H9 (cell line): ENCODE data around the gene INTS6. TPM values are rescaled to one million over a fixed set of nuclear protein-coding genes. Genes with fewer than 3 reads are reported as not detected.

ENCODE experiments used
- DNase-seq: peaks from one replicate; pipeline ENCODE4 v3.0.0-alpha.2; 2017
- H2AFZ ChIP-seq: one replicate; pipeline ENCODE4 v1.6.1; 2013; ENCODE audit warnings: mild to moderate bottlenecking, low read length, control low read depth, moderate library complexity
- H2AK5ac ChIP-seq: 2 replicates; pipeline ENCODE4 v1.6.1; 2013; ENCODE audit warnings: low read length, control low read depth, mixed read lengths; ENCODE audit not compliant: insufficient read length
- H2BK120ac ChIP-seq: one replicate; pipeline ENCODE4 v1.6.1; 2013; ENCODE audit warnings: low read depth, mild to moderate bottlenecking, low read length, control low read depth, inconsistent platforms; ENCODE audit not compliant: poor library complexity, severe bottlenecking
- H2BK12ac ChIP-seq: 2 replicates; pipeline ENCODE4 v1.6.1; 2013; ENCODE audit warnings: low read length, control low read depth, mixed read lengths, low read depth; ENCODE audit not compliant: insufficient read length
- H2BK15ac ChIP-seq: 2 replicates; pipeline ENCODE4 v1.6.1; 2013; ENCODE audit warnings: low read depth, low read length, control low read depth
- H2BK20ac ChIP-seq: one replicate; pipeline ENCODE4 v1.6.1; 2013; ENCODE audit warnings: low read depth, mild to moderate bottlenecking, low read length, control low read depth, inconsistent platforms; ENCODE audit not compliant: poor library complexity, severe bottlenecking
- H2BK5ac ChIP-seq: 2 replicates; pipeline ENCODE4 v1.6.1; 2013; ENCODE audit warnings: low read length, control low read depth, mixed read lengths; ENCODE audit not compliant: insufficient read length
- H3K14ac ChIP-seq: 2 replicates; pipeline ENCODE4 v1.6.1; 2013; ENCODE audit warnings: low read length, control low read depth; ENCODE audit not compliant: insufficient read depth
- H3K18ac ChIP-seq: 2 replicates; pipeline ENCODE4 v1.6.1; 2013; ENCODE audit warnings: low read depth, mild to moderate bottlenecking, mixed read lengths, low read length, control low read depth; ENCODE audit not compliant: insufficient read length
- H3K23ac ChIP-seq: 2 replicates; pipeline ENCODE4 v1.6.1; 2013; ENCODE audit warnings: low read length, control low read depth, mixed read lengths, low read depth; ENCODE audit not compliant: insufficient read length
- H3K23me2 ChIP-seq: 2 replicates; pipeline ENCODE4 v1.6.1; 2013; ENCODE audit warnings: low read depth, mild to moderate bottlenecking, mixed read lengths, low read length, control low read depth; ENCODE audit not compliant: insufficient read length, poor library complexity, severe bottlenecking
- H3K27ac ChIP-seq: 2 replicates; pipeline ENCODE4 v1.5.1; 2013; ENCODE audit warnings: low read length, control low read depth, mixed read lengths, low read depth; ENCODE audit not compliant: insufficient read length
- H3K27me3 ChIP-seq: 2 replicates; pipeline ENCODE4 v1.6.1; 2013; ENCODE audit warnings: low read length, control low read depth, inconsistent platforms; ENCODE audit not compliant: insufficient read depth
- H3K4ac ChIP-seq: 2 replicates; pipeline ENCODE4 v1.6.1; 2013; ENCODE audit warnings: low read depth, mild to moderate bottlenecking, control low read depth, inconsistent platforms, low read length, moderate library complexity
- H3K4me1 ChIP-seq: 2 replicates; pipeline ENCODE4 v1.6.1; 2013; ENCODE audit warnings: low read length, control low read depth, inconsistent platforms; ENCODE audit not compliant: insufficient read depth
- H3K4me2 ChIP-seq: 2 replicates; pipeline ENCODE4 v1.6.1; 2013; ENCODE audit warnings: low read length, control low read depth, mixed read lengths; ENCODE audit not compliant: insufficient read length, insufficient read depth
- H3K56ac ChIP-seq: 2 replicates; pipeline ENCODE4 v1.6.1; 2013; ENCODE audit warnings: low read depth, mild to moderate bottlenecking, mixed read lengths, low read length, control low read depth; ENCODE audit not compliant: insufficient read length
- H3K79me1 ChIP-seq: 2 replicates; pipeline ENCODE4 v1.6.1; 2013; ENCODE audit warnings: low read depth, mild to moderate bottlenecking, moderate library complexity, low read length, control low read depth, inconsistent platforms; ENCODE audit not compliant: insufficient read depth, poor library complexity, severe bottlenecking
- H3K79me2 ChIP-seq: 2 replicates; pipeline ENCODE4 v1.6.1; 2013; ENCODE audit warnings: low read length, control low read depth, inconsistent platforms; ENCODE audit not compliant: insufficient read depth
- H3K9ac ChIP-seq: 2 replicates; pipeline ENCODE4 v1.6.1; 2013; ENCODE audit warnings: low read length, control low read depth, mixed read lengths; ENCODE audit not compliant: insufficient read length; ENCODE audit errors: extremely low read depth
- H3K9me3 ChIP-seq: one replicate; pipeline ENCODE4 v1.6.1; 2013; ENCODE audit warnings: low read depth, low read length, inconsistent platforms; ENCODE audit not compliant: control insufficient read depth
- H3T11ph ChIP-seq: one replicate; pipeline ENCODE4 v1.6.1; 2013; ENCODE audit warnings: mild to moderate bottlenecking, low read length, control low read depth, inconsistent platforms
- H4K20me1 ChIP-seq: one replicate; pipeline ENCODE4 v1.6.1; 2013; ENCODE audit not compliant: control insufficient read depth, insufficient read length, insufficient read depth
- H4K5ac ChIP-seq: 2 replicates; pipeline ENCODE4 v1.6.1; 2013; ENCODE audit warnings: low read depth, mild to moderate bottlenecking, mixed read lengths, low read length, control low read depth; ENCODE audit not compliant: insufficient read length
- H4K8ac ChIP-seq: replicated peaks from 2 replicates; pipeline ENCODE4 v1.6.1; 2013; ENCODE audit warnings: low read length, control low read depth, mixed read lengths, low read depth; ENCODE audit not compliant: insufficient read length
- H4K91ac ChIP-seq: 2 replicates; pipeline ENCODE4 v1.6.1; 2013; ENCODE audit warnings: low read depth, mild to moderate bottlenecking, moderate library complexity, mixed read lengths, low read length, control low read depth; ENCODE audit not compliant: insufficient read length
- H3K27ac Mint-ChIP-seq, 3 experiments: 2 replicates in 2 of 3; 3 replicates in 1 of 3; pipeline ENCODE4 v1.8.0; 2020 to 2021; ENCODE audit warnings: mixed read lengths in 3 of 3, mild to moderate bottlenecking in 1 of 3, moderate library complexity in 1 of 3
- H3K27me3 Mint-ChIP-seq: 2 replicates; pipeline ENCODE4 v1.8.0; 2021; ENCODE audit warnings: low read depth, mild to moderate bottlenecking, moderate library complexity, mixed read lengths
- H3K36me3 Mint-ChIP-seq, 3 experiments: 2 replicates in 2 of 3; 3 replicates in 1 of 3; pipeline ENCODE4 v1.8.0; 2020 to 2021; ENCODE audit warnings: low read depth in 3 of 3, mixed read lengths in 3 of 3; ENCODE audit not compliant: insufficient read depth in 1 of 3
- H3K4me1 Mint-ChIP-seq, 2 experiments: 2 replicates each; pipeline ENCODE4 v1.8.0; 2020; ENCODE audit warnings: mixed read lengths in 2 of 2
- H3K4me3 Mint-ChIP-seq, 2 experiments: 2 replicates in 1 of 2; 3 replicates in 1 of 2; pipeline ENCODE4 v1.8.0; 2020 to 2021; ENCODE audit warnings: mild to moderate bottlenecking in 2 of 2, mixed read lengths in 2 of 2, moderate library complexity in 1 of 2
- H3K9me3 Mint-ChIP-seq, 2 experiments: 2 replicates in 1 of 2; 3 replicates in 1 of 2; pipeline ENCODE4 v1.8.0; 2020; ENCODE audit warnings: mild to moderate bottlenecking in 2 of 2, mixed read lengths in 2 of 2, moderate library complexity in 1 of 2
- total RNA-seq: library from RNA; stranded (reverse); gene quantifications from 2 replicates; pipeline ENCODE4 v1.2.1, GENCODE V29; 2021
- TF ChIP-seq, protein P1 (sequence below): fragments of 200-600 bp; sonication (generic); conservative IDR thresholded peaks from 3 replicates; pipeline ENCODE4 v1.8.0; 2021; ENCODE audit warnings: antibody characterized with exemption, mild to moderate bottlenecking

INTS6 gene
- total RNA-seq, 1 experiment from 2014 or later = 61.2 TPM

GRCh38 chr13:51333826-51334225 is 119.0 kb downstream of the INTS6 start:
- no peak overlapping the region for H4K8ac ChIP-seq
- Mint-ChIP-seq H3K27me3 (no peaks in the 10 kb centered on the region; the same call in 1 of the 2 replicates), H3K9me3 (no peaks in the 10 kb centered on the region), H3K4me1 (peaks cover 10 to 22% of the 10 kb centered on the region in 2 experiments), H3K36me3 (no peaks in the 10 kb centered on the region), H3K27ac (no peak overlapping the region), H3K4me3 (no peak overlapping the region)
- H4K91ac ChIP-seq = no peak overlapping the region
- H3K23ac ChIP-seq = no peak overlapping the region
- no peak overlapping the region for H3K14ac ChIP-seq
- H3K4me2 ChIP-seq = no peak overlapping the region
- no peak overlapping the region for H3T11ph ChIP-seq
- no peaks in the 10 kb centered on the region; the same call in 1 of the 2 replicates for H3K4me1 ChIP-seq
- no peak overlapping the region for H3K9ac ChIP-seq
- H4K5ac ChIP-seq = no peak overlapping the region
- H2BK20ac ChIP-seq = no peak overlapping the region
- H2AK5ac ChIP-seq = no peak overlapping the region
- no peak overlapping the region for H3K56ac ChIP-seq
- no peak overlapping the region for H2BK5ac ChIP-seq
- no peak overlapping the region for H2BK12ac ChIP-seq
- H3K18ac ChIP-seq = no peak overlapping the region
- H2BK120ac ChIP-seq = no peak overlapping the region
- TF ChIP-seq, protein P1, sequence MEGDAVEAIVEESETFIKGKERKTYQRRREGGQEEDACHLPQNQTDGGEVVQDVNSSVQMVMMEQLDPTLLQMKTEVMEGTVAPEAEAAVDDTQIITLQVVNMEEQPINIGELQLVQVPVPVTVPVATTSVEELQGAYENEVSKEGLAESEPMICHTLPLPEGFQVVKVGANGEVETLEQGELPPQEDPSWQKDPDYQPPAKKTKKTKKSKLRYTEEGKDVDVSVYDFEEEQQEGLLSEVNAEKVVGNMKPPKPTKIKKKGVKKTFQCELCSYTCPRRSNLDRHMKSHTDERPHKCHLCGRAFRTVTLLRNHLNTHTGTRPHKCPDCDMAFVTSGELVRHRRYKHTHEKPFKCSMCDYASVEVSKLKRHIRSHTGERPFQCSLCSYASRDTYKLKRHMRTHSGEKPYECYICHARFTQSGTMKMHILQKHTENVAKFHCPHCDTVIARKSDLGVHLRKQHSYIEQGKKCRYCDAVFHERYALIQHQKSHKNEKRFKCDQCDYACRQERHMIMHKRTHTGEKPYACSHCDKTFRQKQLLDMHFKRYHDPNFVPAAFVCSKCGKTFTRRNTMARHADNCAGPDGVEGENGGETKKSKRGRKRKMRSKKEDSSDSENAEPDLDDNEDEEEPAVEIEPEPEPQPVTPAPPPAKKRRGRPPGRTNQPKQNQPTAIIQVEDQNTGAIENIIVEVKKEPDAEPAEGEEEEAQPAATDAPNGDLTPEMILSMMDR = no peak
- no peak overlapping the region for H3K4ac ChIP-seq
- no peaks in the 10 kb centered on the region for H3K23me2 ChIP-seq
- H3K9me3 ChIP-seq = no peaks in the 10 kb centered on the region
- DNase-seq = no peak
- no peaks in the 10 kb centered on the region for H3K79me1 ChIP-seq
- H4K20me1 ChIP-seq = no peaks in the 10 kb centered on the region
- no peaks in the 10 kb centered on the region for H3K79me2 ChIP-seq
- no peak overlapping the region for H2BK15ac ChIP-seq
- no peak overlapping the region for H3K27ac ChIP-seq
- no peak overlapping the region for H2AFZ ChIP-seq
- no peaks in the 10 kb centered on the region for H3K27me3 ChIP-seq
